ENCODE measurements around the gene MEIOC.

DNA sequence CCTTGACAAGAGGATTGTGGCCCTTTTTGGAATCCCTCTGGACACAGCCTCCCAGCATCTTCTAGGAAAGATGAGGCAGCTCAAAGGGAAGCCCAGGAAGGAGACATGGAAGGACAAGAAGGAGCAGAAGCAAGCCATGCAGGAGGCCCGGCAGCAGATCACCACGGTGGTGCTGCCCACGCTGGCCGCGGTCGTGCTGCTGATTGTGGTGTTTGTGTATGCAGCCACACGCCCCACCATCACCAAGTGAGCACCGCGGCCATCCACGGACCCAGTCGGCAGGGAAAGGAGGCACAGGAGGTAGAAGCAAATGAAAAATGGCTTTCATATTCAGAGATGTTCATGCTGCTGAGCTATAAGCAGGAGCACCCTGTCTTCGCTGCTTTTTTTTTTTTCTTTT lies 10.9 kb upstream of the MEIOC start:
- TF ChIP-seq, protein P1, sequence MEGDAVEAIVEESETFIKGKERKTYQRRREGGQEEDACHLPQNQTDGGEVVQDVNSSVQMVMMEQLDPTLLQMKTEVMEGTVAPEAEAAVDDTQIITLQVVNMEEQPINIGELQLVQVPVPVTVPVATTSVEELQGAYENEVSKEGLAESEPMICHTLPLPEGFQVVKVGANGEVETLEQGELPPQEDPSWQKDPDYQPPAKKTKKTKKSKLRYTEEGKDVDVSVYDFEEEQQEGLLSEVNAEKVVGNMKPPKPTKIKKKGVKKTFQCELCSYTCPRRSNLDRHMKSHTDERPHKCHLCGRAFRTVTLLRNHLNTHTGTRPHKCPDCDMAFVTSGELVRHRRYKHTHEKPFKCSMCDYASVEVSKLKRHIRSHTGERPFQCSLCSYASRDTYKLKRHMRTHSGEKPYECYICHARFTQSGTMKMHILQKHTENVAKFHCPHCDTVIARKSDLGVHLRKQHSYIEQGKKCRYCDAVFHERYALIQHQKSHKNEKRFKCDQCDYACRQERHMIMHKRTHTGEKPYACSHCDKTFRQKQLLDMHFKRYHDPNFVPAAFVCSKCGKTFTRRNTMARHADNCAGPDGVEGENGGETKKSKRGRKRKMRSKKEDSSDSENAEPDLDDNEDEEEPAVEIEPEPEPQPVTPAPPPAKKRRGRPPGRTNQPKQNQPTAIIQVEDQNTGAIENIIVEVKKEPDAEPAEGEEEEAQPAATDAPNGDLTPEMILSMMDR (IDR thresholded peaks at IDR 0.05), result no peak
- no peak for TF ChIP-seq POLR2AphosphoS5 (IDR thresholded peaks at IDR 0.05)

All from esophagus muscularis mucosa (tissue), 3 donors.